SK-N-SH (cell line): ENCODE data around the gene SEMA3C. TPM values are rescaled to one million over a fixed set of nuclear protein-coding genes. Genes with fewer than 3 reads are reported as not detected.

Experiments
- CTCF ChIA-PET: fragments of 300-600, 350-600 bp; formaldehyde crosslinking; extraction: SDS; loops from one replicate; lab custom pipeline; 2021; lab: Yijun Ruan, JAX
- POLR2A ChIA-PET: fragments of 350-600 bp; sonication (Branson Sonifier 250); formaldehyde crosslinking; extraction: SDS; loops from one replicate; lab custom pipeline; 2020; ENCODE audit warnings: antibody characterized with exemption, inconsistent platforms; lab: Yijun Ruan, JAX
- DNase-seq: peaks from one replicate; pipeline ENCODE4 v3.0.0; 2012
- H2AFZ ChIP-seq: fragments of 200-600 bp; sonication (generic); 2 replicates; pipeline ENCODE4 v1.8.1; 2016; ENCODE audit warnings: antibody characterized with exemption, mild to moderate bottlenecking, low read depth
- H3F3A ChIP-seq: fragments of 200-600 bp; sonication (generic); replicated peaks from 2 replicates; pipeline ENCODE3; 2016; ENCODE audit warnings: antibody characterized with exemption, mild to moderate bottlenecking; ENCODE audit not compliant: insufficient read depth
- H3K27ac ChIP-seq, 2 experiments: fragments of 200-500 bp in 1 of 2; fragments of 200-600 bp in 1 of 2; sonication (Bioruptor generic) in 1 of 2; sonication (generic), shearing (Covaris generic) in 1 of 2; 2 replicates each; pipeline versions ENCODE4 v1.5.1 to v1.6.1; 2014 to 2016; ENCODE audit warnings: low read depth in 2 of 2, inconsistent platforms in 1 of 2, low read length in 1 of 2, mild to moderate bottlenecking in 1 of 2, mixed read lengths in 1 of 2
- H3K27me3 ChIP-seq: fragments of 200-600 bp; sonication (generic), shearing (Covaris generic); 2 replicates; pipeline ENCODE4 v1.6.1; 2016; ENCODE audit warnings: mixed run types; ENCODE audit not compliant: insufficient read depth
- H3K36me3 ChIP-seq, 2 experiments: fragments of 200-500 bp in 1 of 2; fragments of 200-600 bp in 1 of 2; sonication (Bioruptor generic) in 1 of 2; sonication (generic) in 1 of 2; replicated peaks in 1 of 2; 2 replicates each; pipeline versions ENCODE3 to v1.5.1; 2014 to 2016; ENCODE audit warnings: low read length in 1 of 2, mild to moderate bottlenecking in 1 of 2; ENCODE audit not compliant: insufficient read depth in 2 of 2, control insufficient read depth in 1 of 2
- H3K4me1 ChIP-seq, 2 experiments: fragments of 200-500 bp in 1 of 2; fragments of 200-600 bp in 1 of 2; sonication (Bioruptor generic) in 1 of 2; sonication (generic), shearing (Covaris generic) in 1 of 2; 2 replicates each; pipeline versions ENCODE4 v1.5.1 to v1.6.1; 2014 to 2016; ENCODE audit warnings: low read depth in 1 of 2, low read length in 1 of 2, mixed run types in 1 of 2; ENCODE audit not compliant: insufficient read depth in 2 of 2, control insufficient read depth in 1 of 2
- H3K4me2 ChIP-seq: fragments of 200-600 bp; sonication (generic), shearing (Covaris generic); 2 replicates; pipeline ENCODE4 v1.6.1; 2017; ENCODE audit warnings: mixed run types
- H3K4me3 ChIP-seq, 2 experiments: fragments of 200-500 bp in 1 of 2; fragments of 200-600 bp in 1 of 2; sonication (Bioruptor generic) in 1 of 2; sonication (generic), shearing (Covaris generic) in 1 of 2; 2 replicates each; pipeline versions ENCODE4 v1.5.1 to v1.8.1; 2014 to 2016; ENCODE audit warnings: low read depth in 2 of 2, inconsistent platforms in 1 of 2, low read length in 1 of 2, mild to moderate bottlenecking in 1 of 2, mixed read lengths in 1 of 2, moderate library complexity in 1 of 2
- H3K79me2 ChIP-seq: fragments of 200-600 bp; sonication (generic); 2 replicates; pipeline ENCODE4 v1.8.1; 2017; ENCODE audit warnings: mild to moderate bottlenecking; ENCODE audit not compliant: insufficient read depth
- H3K9ac ChIP-seq: fragments of 200-600 bp; sonication (generic); 2 replicates; pipeline ENCODE4 v1.6.1; 2017; ENCODE audit warnings: mixed run types
- H3K9me2 ChIP-seq: fragments of 200-600 bp; sonication (generic); 2 replicates; pipeline ENCODE4 v1.6.1; 2017; ENCODE audit warnings: mixed run types
- H3K9me3 ChIP-seq: fragments of 200-600 bp; sonication (generic); 2 replicates; pipeline ENCODE4 v1.6.1; 2017; ENCODE audit warnings: mixed run types, mild to moderate bottlenecking, moderate library complexity
- H4K20me1 ChIP-seq: fragments of 200-600 bp; sonication (generic); 2 replicates; pipeline ENCODE4 v1.6.1; 2017; ENCODE audit warnings: mild to moderate bottlenecking, mixed run types; ENCODE audit not compliant: insufficient read depth
- FOSL2 ChIP-seq: IDR thresholded peaks from 2 replicates; pipeline ENCODE4 v1.4.0; 2012; ENCODE audit warnings: low read depth, mild to moderate bottlenecking, moderate library complexity, borderline replicate concordance
- FOXJ3 ChIP-seq: sonication (generic); formaldehyde crosslinking; IDR thresholded peaks from 2 replicates; pipeline ENCODE4 v1.5.1; 2020; ENCODE audit warnings: mild to moderate bottlenecking, missing genetic modification reagents
- GABPA ChIP-seq: IDR thresholded peaks from 2 replicates; pipeline ENCODE4 v1.4.0; 2012; ENCODE audit warnings: low read depth, mild to moderate bottlenecking
- MEF2A ChIP-seq: IDR thresholded peaks from 2 replicates; pipeline ENCODE4 v1.4.0; 2012; ENCODE audit warnings: low read depth, borderline replicate concordance
- MXI1 ChIP-seq: IDR thresholded peaks from 2 replicates; pipeline ENCODE4 v1.6.1; 2012; ENCODE audit warnings: mild to moderate bottlenecking, low read depth, low read length, improper control_type of control experiment
- NRF1 ChIP-seq: IDR thresholded peaks from 2 replicates; pipeline ENCODE4 v1.6.1; 2012; ENCODE audit warnings: low read depth, mild to moderate bottlenecking, low read length
- RXRA ChIP-seq: IDR thresholded peaks from 2 replicates; pipeline ENCODE4 v1.4.0; 2012; ENCODE audit warnings: low read depth, mild to moderate bottlenecking, borderline replicate concordance
- SIN3A ChIP-seq: IDR thresholded peaks from 2 replicates; pipeline ENCODE4 v1.6.1; 2012; ENCODE audit warnings: low read depth, mild to moderate bottlenecking, low read length, moderate library complexity, borderline replicate concordance
- SMC3 ChIP-seq: IDR thresholded peaks from 2 replicates; pipeline ENCODE4 v1.6.1; 2012; ENCODE audit warnings: low read depth, low read length, improper control_type of control experiment
- TAF1 ChIP-seq: IDR thresholded peaks from 2 replicates; pipeline ENCODE4 v1.6.1; 2012; ENCODE audit warnings: low read depth, mild to moderate bottlenecking, low read length, moderate library complexity, borderline replicate concordance
- YY1 ChIP-seq: IDR thresholded peaks from 2 replicates; pipeline ENCODE4 v1.4.0; 2012; ENCODE audit warnings: low read depth, mild to moderate bottlenecking
- WGBS: methylation state at CpG from one replicate; pipeline ENCODE4 v1.1.6; 2017; ENCODE audit warnings: low lambda C conversion rate; 5-methylcytosine and 5-hydroxymethylcytosine counted together
- polyA plus RNA-seq, 3 experiments: library from polyadenylated mRNA; depleted of rRNA; stranded (reverse); fragments of >200 nt; gene quantifications; 2 replicates each; pipeline ENCODE4 v1.2.3, GENCODE V29; 2012
- TF ChIP-seq, protein P1 (sequence below): IDR thresholded peaks from 2 replicates; pipeline ENCODE4 v1.6.1; 2012; ENCODE audit warnings: mild to moderate bottlenecking, low read depth, low read length, moderate library complexity
- TF ChIP-seq, protein P2 (sequence below): fragments of 150-350 bp; IDR thresholded peaks from 2 replicates; pipeline ENCODE4 v1.6.1; 2017; ENCODE audit warnings: antibody characterized with exemption, low read length, low read depth, borderline replicate concordance
- TF ChIP-seq, protein P3 (sequence below): fragments of 150-350 bp; IDR thresholded peaks from 2 replicates; pipeline ENCODE4 v1.6.1; 2016; ENCODE audit warnings: mild to moderate bottlenecking, low read depth, low read length
- TF ChIP-seq, protein P4 (sequence below): IDR thresholded peaks from 2 replicates; pipeline ENCODE4; 2012
- TF ChIP-seq, protein P5 (sequence below): IDR thresholded peaks from 2 replicates; pipeline ENCODE4 v1.4.0; 2012; ENCODE audit warnings: low read depth
- TF ChIP-seq, protein P6 (sequence below): IDR thresholded peaks from 2 replicates; pipeline ENCODE4 v1.4.0; 2012; ENCODE audit warnings: low read depth, borderline replicate concordance

Gene SEMA3C
- polyA plus RNA-seq, 1 of the 3 experiments (the other 2 are of a cell fraction), result 51.1 TPM

DNA sequence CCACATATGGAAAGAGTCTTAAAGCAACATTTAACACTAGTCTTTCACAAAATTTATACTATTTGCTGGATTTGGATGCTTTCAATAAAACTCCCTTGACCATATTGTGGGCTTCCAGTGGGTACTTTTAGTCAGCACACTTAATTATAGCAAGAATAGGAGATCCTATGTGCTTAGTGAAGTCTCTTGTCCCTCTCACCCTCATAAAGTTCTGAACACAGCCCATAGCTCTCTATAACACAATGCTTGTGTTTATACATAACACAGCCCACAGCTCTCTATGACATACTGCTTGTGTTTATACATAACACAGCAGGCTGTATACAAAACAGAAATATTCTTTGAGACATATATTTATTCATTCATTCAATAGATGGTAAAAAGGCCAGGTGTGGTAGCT lies 79.0 kb downstream of the SEMA3C start (continued):
- TF ChIP-seq FOSL2 (no peak), YY1 (no peak), MEF2A (no peak)

DNA sequence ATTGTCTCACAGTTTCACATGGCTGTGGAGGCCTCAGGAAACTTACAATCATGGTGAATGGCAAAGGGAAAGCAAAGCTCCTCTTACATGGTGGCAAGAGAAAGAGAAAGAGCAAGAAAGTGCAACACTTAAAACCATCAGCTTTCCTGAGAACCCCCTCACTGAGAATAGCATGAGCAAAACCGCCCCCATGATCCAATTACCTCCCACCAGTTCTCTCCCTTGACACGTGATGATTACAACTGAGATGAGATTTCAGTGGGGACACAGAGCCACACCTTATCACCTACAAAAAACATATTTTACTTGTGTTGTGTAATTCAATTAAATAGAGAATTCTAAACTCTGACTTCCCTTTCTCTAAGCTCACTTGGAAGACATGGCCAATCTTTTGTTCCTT lies 80.2 kb downstream of the SEMA3C start:
- Histone ChIP-seq H3K9me2 (no peaks in the 10 kb centered on the region), H3K27me3 (no peaks in the 10 kb centered on the region), H4K20me1 (no peaks in the 10 kb centered on the region), H3K4me1 (peaks cover 21 to 38% of the 10 kb centered on the region in 2 experiments), H3K9ac (no peak overlapping the region), H3K36me3 (peaks cover 0 to 2% of the 10 kb centered on the region in 2 experiments), H3K9me3 (no peaks in the 10 kb centered on the region), H3F3A (peaks cover 11% of the 10 kb centered on the region), H3K27ac (no peak overlapping the region; a peak in 1 of 4 replicates), H3K4me2 (no peak overlapping the region), H3K4me3 (no peak overlapping the region), H3K79me2 (peaks cover under 1% of the 10 kb centered on the region; the same call in 1 of the 2 replicates), H2AFZ (no peak overlapping the region)
- ChIA-PET POLR2A (no interaction called here), CTCF (interaction anchor here (1.0 to 1.3 kb wide), 2 partner anchors 22 to 40 kb away, joined by 3 read pairs; no protein-coding TSS in a partner anchor)
- TF ChIP-seq, protein P1, sequence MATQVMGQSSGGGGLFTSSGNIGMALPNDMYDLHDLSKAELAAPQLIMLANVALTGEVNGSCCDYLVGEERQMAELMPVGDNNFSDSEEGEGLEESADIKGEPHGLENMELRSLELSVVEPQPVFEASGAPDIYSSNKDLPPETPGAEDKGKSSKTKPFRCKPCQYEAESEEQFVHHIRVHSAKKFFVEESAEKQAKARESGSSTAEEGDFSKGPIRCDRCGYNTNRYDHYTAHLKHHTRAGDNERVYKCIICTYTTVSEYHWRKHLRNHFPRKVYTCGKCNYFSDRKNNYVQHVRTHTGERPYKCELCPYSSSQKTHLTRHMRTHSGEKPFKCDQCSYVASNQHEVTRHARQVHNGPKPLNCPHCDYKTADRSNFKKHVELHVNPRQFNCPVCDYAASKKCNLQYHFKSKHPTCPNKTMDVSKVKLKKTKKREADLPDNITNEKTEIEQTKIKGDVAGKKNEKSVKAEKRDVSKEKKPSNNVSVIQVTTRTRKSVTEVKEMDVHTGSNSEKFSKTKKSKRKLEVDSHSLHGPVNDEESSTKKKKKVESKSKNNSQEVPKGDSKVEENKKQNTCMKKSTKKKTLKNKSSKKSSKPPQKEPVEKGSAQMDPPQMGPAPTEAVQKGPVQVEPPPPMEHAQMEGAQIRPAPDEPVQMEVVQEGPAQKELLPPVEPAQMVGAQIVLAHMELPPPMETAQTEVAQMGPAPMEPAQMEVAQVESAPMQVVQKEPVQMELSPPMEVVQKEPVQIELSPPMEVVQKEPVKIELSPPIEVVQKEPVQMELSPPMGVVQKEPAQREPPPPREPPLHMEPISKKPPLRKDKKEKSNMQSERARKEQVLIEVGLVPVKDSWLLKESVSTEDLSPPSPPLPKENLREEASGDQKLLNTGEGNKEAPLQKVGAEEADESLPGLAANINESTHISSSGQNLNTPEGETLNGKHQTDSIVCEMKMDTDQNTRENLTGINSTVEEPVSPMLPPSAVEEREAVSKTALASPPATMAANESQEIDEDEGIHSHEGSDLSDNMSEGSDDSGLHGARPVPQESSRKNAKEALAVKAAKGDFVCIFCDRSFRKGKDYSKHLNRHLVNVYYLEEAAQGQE, result no peak
- WGBS, result 46% methylated on average over 2 of the region's 2 CpGs
- no peak for DNase-seq

DNA sequence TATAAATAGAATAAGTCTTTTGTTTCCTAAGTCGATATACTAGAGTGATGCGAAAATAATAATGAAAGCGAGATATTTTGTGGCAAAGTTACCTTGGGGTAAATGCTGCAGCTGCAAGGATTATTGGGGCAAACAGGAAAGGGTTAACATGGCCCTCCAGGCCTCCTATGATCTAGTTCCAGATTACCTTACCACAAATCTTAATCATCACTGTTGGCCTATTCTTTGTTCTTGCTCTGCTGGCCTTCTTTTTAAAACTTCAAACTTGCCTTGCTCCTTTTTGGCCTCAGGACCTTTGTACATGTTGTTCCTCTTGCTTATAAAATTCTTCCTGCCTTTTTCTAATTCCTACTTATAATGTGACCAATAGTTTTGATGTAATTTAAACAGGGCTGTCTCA lies 81.5 kb downstream of the SEMA3C start:
- POLR2A ChIA-PET, result no interaction called here
- Histone ChIP-seq H3K9me2 (no peaks in the 10 kb centered on the region), H4K20me1 (no peaks in the 10 kb centered on the region), H3K36me3 (peaks cover 0 to 2% of the 10 kb centered on the region in 2 experiments), H3K27ac (no peak overlapping the region), H3K4me1 (peaks cover 20 to 31% of the 10 kb centered on the region in 2 experiments), H3F3A (peaks cover 11% of the 10 kb centered on the region), H3K27me3 (no peaks in the 10 kb centered on the region), H3K9me3 (no peaks in the 10 kb centered on the region), H3K79me2 (peaks cover 9% of the 10 kb centered on the region; the same call in 1 of the 2 replicates), H3K4me3 (no peak overlapping the region), H2AFZ (no peak overlapping the region), H3K4me2 (no peak overlapping the region), H3K9ac (no peak overlapping the region)
- WGBS, result 96% methylated on average over 3 of the region's 3 CpGs
- no peak for DNase-seq
- CTCF ChIA-PET, result interaction anchor here (1.3 kb wide), 1 partner anchor 21 kb away, joined by 3 read pairs; no protein-coding TSS in a partner anchor
- TF ChIP-seq, protein P2, sequence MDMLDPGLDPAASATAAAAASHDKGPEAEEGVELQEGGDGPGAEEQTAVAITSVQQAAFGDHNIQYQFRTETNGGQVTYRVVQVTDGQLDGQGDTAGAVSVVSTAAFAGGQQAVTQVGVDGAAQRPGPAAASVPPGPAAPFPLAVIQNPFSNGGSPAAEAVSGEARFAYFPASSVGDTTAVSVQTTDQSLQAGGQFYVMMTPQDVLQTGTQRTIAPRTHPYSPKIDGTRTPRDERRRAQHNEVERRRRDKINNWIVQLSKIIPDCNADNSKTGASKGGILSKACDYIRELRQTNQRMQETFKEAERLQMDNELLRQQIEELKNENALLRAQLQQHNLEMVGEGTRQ, result no peak
- TF ChIP-seq SMC3 (no peak), GABPA (no peak), TAF1 (no peak), SIN3A (no peak), FOXJ3 (CRISPR knock-in tag) (no peak), RXRA (no peak), MXI1 (no peak), NRF1 (no peak)
- TF ChIP-seq, protein P3, sequence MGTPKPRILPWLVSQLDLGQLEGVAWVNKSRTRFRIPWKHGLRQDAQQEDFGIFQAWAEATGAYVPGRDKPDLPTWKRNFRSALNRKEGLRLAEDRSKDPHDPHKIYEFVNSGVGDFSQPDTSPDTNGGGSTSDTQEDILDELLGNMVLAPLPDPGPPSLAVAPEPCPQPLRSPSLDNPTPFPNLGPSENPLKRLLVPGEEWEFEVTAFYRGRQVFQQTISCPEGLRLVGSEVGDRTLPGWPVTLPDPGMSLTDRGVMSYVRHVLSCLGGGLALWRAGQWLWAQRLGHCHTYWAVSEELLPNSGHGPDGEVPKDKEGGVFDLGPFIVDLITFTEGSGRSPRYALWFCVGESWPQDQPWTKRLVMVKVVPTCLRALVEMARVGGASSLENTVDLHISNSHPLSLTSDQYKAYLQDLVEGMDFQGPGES, result no peak
- TF ChIP-seq, protein P4, sequence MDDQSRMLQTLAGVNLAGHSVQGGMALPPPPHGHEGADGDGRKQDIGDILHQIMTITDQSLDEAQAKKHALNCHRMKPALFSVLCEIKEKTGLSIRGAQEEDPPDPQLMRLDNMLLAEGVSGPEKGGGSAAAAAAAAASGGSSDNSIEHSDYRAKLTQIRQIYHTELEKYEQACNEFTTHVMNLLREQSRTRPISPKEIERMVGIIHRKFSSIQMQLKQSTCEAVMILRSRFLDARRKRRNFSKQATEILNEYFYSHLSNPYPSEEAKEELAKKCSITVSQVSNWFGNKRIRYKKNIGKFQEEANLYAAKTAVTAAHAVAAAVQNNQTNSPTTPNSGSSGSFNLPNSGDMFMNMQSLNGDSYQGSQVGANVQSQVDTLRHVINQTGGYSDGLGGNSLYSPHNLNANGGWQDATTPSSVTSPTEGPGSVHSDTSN, result no peak
- TF ChIP-seq, protein P5, sequence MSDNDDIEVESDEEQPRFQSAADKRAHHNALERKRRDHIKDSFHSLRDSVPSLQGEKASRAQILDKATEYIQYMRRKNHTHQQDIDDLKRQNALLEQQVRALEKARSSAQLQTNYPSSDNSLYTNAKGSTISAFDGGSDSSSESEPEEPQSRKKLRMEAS, result no peak
- TF ChIP-seq, protein P6, sequence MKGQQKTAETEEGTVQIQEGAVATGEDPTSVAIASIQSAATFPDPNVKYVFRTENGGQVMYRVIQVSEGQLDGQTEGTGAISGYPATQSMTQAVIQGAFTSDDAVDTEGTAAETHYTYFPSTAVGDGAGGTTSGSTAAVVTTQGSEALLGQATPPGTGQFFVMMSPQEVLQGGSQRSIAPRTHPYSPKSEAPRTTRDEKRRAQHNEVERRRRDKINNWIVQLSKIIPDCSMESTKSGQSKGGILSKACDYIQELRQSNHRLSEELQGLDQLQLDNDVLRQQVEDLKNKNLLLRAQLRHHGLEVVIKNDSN, result no peak
